Measurements from ENCODE around the gene CFL1. TPM values are rescaled to one million over a fixed set of nuclear protein-coding genes. Genes with fewer than 3 reads are reported as not detected.

Gene CFL1
- total and polyA plus RNA-seq, 2 of the 4 experiments (the other 2 are of a cell fraction), result 960 to 2,231 TPM

- no peak for TF ChIP-seq USF2 (IDR thresholded peaks at IDR 0.05; ENCODE audit: low read depth, low read length)
These were observed 40.6 kb downstream of the CFL1 start (continued) for GRCh38 chr11:65817312-65817834.

- POLR2A ChIA-PET (ENCODE audit: unreplicated experiment), result no interaction called here
- H2AFZ ChIP-seq (replicated peaks; ENCODE audit: low read length, poor library complexity), result no peak overlapping the region
- TF ChIP-seq RAD21 (IDR thresholded peaks at IDR 0.05; ENCODE audit: low read length) (no peak), NFE2L2 (IDR thresholded peaks at IDR 0.05; ENCODE audit: low read depth, low read length) (no peak), POLR2A (IDR thresholded peaks at IDR 0.05; ENCODE audit: low read depth, low read length) (no peak), MAFK (IDR thresholded peaks at IDR 0.05; ENCODE audit: low read depth, low read length) (no peak), BHLHE40 (IDR thresholded peaks at IDR 0.05; ENCODE audit: low read depth, low read length) (no peak), USF2 (IDR thresholded peaks at IDR 0.05; ENCODE audit: low read depth, low read length) (no peak), SMC3 (IDR thresholded peaks at IDR 0.05; ENCODE audit: low read depth, low read length) (no peak), MAZ (IDR thresholded peaks at IDR 0.05; ENCODE audit: borderline replicate concordance, low read depth, low read length) (no peak), FOS (IDR thresholded peaks at IDR 0.05; ENCODE audit: low read depth, low read length) (no peak), RFX5 (IDR thresholded peaks at IDR 0.05; ENCODE audit: low read depth, low read length) (no peak), CHD1 (IDR thresholded peaks at IDR 0.05; ENCODE audit: low read depth, low read length) (no peak), MXI1 (IDR thresholded peaks at IDR 0.05; ENCODE audit: borderline replicate concordance, low read depth, low read length) (no peak), CEBPB (IDR thresholded peaks at IDR 0.05; ENCODE audit: low read depth, low read length) (no peak)
- TF ChIP-seq, protein P1, sequence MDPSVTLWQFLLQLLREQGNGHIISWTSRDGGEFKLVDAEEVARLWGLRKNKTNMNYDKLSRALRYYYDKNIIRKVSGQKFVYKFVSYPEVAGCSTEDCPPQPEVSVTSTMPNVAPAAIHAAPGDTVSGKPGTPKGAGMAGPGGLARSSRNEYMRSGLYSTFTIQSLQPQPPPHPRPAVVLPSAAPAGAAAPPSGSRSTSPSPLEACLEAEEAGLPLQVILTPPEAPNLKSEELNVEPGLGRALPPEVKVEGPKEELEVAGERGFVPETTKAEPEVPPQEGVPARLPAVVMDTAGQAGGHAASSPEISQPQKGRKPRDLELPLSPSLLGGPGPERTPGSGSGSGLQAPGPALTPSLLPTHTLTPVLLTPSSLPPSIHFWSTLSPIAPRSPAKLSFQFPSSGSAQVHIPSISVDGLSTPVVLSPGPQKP (IDR thresholded peaks at IDR 0.05; ENCODE audit: borderline replicate concordance, low read depth, low read length), result no peak
These were observed 41.3 kb downstream of the CFL1 start for GRCh38 chr11:65816696-65817095.

More at GRCh38 chr11:65816696-65817095, 41.3 kb downstream of the CFL1 start:
- no peak overlapping the region for H3K9ac ChIP-seq (ENCODE audit: low read depth, low read length)
- H3K56ac ChIP-seq (ENCODE audit: extremely low read depth, insufficient read depth, low read length), result no peak overlapping the region
- no CpG with 5 or more reads among the region's 3 CpGs for WGBS, 2 experiments (ENCODE audit: extremely low coverage in 2 of 2, insufficient read length in 1 of 2)
- no peak overlapping the region for H4K91ac ChIP-seq (ENCODE audit: insufficient read depth, low read depth, low read length)
- no peak overlapping the region for H2BK20ac ChIP-seq (ENCODE audit: low read depth, low read length)
- no peak overlapping the region for H3K27ac ChIP-seq (ENCODE audit: insufficient read depth, low read length)
- in situ Hi-C loops (cut with MboI; ENCODE audit: low sequenced_read_pairs) (loop anchor here (5.0 kb wide), 1 partner anchor 104 kb away; the partner anchor contains the start of gene KAT5), intact Hi-C loops (cut with micrococcal nuclease) (loop anchor here (1.0 to 5.0 kb wide), 2 partner anchors 49 to 110 kb away; no protein-coding TSS in a partner anchor), dilution Hi-C loops (cut with HindIII; ENCODE audit: low sequenced_read_pairs, unreplicated experiment) (no loop called here)
- no peaks in the 10 kb centered on the region for H3K4me1 ChIP-seq (ENCODE audit: control insufficient read depth, insufficient read depth, low read length)
- H4K5ac ChIP-seq (ENCODE audit: low read depth, low read length), result no peak overlapping the region
- H3K4me2 ChIP-seq (ENCODE audit: low read depth, low read length), result no peak overlapping the region
- no peak overlapping the region for H2BK15ac ChIP-seq (ENCODE audit: low read depth, low read length)
- H3K36me3 ChIP-seq (ENCODE audit: control insufficient read depth, insufficient read depth, low read length), result no peaks in the 10 kb centered on the region
- H3K23ac ChIP-seq (ENCODE audit: low read depth, low read length), result no peak overlapping the region
- no peak overlapping the region for H2AK9ac ChIP-seq (replicated peaks; ENCODE audit: low read depth, low read length, poor library complexity)
- no peak overlapping the region for H3K4ac ChIP-seq (ENCODE audit: low read depth, low read length)
- H3K9me3 ChIP-seq (ENCODE audit: control insufficient read depth, insufficient read depth, low read length), result no peaks in the 10 kb centered on the region
- H3K9me1 ChIP-seq (ENCODE audit: insufficient read depth, low read length), result no peaks in the 10 kb centered on the region
- H2BK5ac ChIP-seq (ENCODE audit: low read depth, low read length, poor library complexity, severe bottlenecking), result no peak overlapping the region
- BruUV-seq (replicated peaks), result no TSS peak
- no peak overlapping the region for H3K18ac ChIP-seq (ENCODE audit: low read depth, low read length)
- no peaks in the 10 kb centered on the region; a peak in 1 of 4 replicates for H3K79me1 ChIP-seq (ENCODE audit: low read depth in 1 of 2, low read length in 2 of 2)
- H3K27me3 ChIP-seq (ENCODE audit: control insufficient read depth, insufficient read depth, low read length), result peaks cover 14% of the 10 kb centered on the region
- H2BK120ac ChIP-seq (ENCODE audit: low read depth, low read length), result no peak overlapping the region
- DNase-seq, result no peak
- H4K8ac ChIP-seq (ENCODE audit: low read depth in 2 of 2, low read length in 2 of 2), result no peak overlapping the region
- no peak for ATAC-seq (ENCODE audit: low read depth)
- no peaks in the 10 kb centered on the region for H4K20me1 ChIP-seq (ENCODE audit: insufficient read depth, low read length)
- CTCF ChIA-PET, result interaction anchor here (0.6 to 3.0 kb wide), 4 partner anchors 29 to 105 kb away, joined by 3 to 23 read pairs (median 8); partner anchors contain the start of gene KAT5
- H3K14ac ChIP-seq (replicated peaks; ENCODE audit: low read depth, low read length), result no peak overlapping the region
- H3K4me3 ChIP-seq (ENCODE audit: insufficient read depth, low read depth, low read length), result no peak overlapping the region
- H2AK5ac ChIP-seq (ENCODE audit: low read depth, low read length), result no peak overlapping the region
